ENCODE measurements around the gene NELFCD. TPM values are rescaled to one million over a fixed set of nuclear protein-coding genes. Genes with fewer than 3 reads are reported as not detected.
A peak's percentile ranks its signal among the peaks of the same experiment; 100 is the strongest.
"Not testable (repeated sequence)": the region's sequence is repeated elsewhere in the genome, so short reads cannot be mapped to it uniquely, and the experiment has no call there.

Gene NELFCD, protein sequence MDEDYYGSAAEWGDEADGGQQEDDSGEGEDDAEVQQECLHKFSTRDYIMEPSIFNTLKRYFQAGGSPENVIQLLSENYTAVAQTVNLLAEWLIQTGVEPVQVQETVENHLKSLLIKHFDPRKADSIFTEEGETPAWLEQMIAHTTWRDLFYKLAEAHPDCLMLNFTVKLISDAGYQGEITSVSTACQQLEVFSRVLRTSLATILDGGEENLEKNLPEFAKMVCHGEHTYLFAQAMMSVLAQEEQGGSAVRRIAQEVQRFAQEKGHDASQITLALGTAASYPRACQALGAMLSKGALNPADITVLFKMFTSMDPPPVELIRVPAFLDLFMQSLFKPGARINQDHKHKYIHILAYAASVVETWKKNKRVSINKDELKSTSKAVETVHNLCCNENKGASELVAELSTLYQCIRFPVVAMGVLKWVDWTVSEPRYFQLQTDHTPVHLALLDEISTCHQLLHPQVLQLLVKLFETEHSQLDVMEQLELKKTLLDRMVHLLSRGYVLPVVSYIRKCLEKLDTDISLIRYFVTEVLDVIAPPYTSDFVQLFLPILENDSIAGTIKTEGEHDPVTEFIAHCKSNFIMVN
- 88.1 and 93.3 TPM in 2 replicates for polyA plus RNA-seq (2014; cell fraction: cytosol; rRNA removed)
- polyA plus RNA-seq (2014; cell fraction: nucleus; rRNA removed), result 237 and 372 TPM in 2 replicates

DNA sequence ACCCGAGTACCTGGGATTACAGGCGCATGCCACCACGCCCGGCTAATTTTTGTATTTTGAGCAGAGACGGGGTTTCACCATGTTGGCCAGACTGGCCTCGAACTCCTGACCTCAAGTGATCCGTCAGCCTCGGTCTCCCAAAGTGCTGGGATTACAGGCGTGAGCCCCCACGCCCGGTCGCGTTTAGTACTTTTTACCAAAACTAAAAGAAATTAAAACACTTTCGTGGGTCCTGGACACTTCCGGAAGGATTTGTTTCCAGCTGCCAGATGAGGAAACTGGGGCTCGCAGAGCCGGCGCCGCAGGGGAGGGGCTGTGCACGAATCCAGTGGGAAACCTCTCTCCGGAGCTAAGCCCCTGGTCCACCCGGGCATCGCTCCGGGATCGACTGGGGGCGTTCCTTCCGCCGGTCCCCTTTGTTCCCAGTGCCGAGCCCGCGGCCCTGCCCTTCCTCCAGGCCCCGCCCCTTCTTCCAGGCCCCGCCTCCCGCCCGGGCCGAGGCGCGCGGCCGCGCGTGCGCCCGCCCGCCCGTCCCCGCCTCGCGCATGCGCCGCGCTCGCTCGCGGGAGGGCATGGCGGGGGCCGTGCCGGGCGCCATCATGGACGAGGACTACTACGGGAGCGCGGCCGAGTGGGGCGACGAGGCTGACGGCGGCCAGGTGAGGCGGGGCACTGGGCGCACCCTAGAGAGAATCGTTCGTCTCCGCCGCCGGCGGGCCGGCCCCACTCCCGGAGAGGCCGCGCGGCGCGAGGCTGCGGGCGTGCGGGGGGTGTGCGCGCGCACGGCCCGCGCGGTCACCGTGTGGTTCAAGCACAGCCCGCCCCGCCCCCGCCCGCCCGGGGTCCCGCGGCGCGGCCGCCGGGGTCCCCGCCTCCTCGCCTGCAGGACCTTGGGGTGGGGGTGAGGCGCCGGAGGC, at the start of gene NELFCD:
NELFCD (plus strand) TSS at position 546 of the 917 bp plus-strand sequence; CDS start at position 600, 54 bp downstream.
- peak; percentile 91 for DNase-seq (ENCODE audit: low spot score)

- DNase-seq (ENCODE audit: low spot score), result no peak
These were observed 48.9 kb upstream of the NELFCD start for GRCh38 chr20:58932170-58932569.

- no peak for DNase-seq (ENCODE audit: low spot score)
These were observed 43.0 kb upstream of the NELFCD start for GRCh38 chr20:58938078-58938477.

DNA sequence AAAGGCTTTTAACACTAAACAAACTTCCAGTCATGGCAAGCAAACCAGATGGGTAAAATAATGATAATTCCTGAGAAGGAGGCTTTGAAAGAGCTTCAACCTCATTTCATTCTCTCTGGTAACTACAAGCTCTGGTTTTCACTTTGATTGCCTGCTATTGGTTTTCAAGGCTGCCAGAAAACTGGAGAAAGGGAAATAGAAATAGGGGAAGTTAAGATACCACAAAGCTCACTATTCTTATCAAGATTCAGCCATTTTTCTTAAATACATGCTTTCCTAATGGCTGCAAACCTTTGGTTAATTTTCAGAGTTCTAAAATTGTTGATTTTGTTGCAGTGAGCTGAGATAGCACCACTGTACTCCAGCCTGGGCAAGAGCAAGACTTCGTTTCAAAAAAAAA, 42.5 kb upstream of the NELFCD start:
- no peak for DNase-seq (ENCODE audit: low spot score)

GRCh38 chr20:58941471-58941870, 39.6 kb upstream of the NELFCD start:
- no peak for DNase-seq (ENCODE audit: low spot score)

DNA sequence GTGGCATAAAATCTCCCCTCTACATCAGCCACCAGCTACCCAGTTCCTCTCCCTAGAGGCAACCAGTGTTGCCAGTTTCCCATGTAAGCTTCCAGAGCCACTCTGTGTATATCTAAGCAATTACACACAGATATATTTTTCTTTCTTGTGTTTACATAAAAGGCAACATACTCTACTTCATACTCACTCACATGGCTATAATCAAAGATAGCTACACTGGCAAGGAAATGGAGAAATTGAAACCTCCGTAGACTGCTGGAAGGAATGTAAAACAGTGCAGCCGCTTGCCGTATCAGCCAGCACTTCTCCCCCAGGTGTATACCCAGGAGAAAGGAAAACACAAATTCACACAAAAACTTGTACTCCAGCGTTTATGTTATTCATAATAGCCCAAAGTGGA, 38.5 kb upstream of the NELFCD start:
- no peak for DNase-seq (ENCODE audit: low spot score)

- DNase-seq (ENCODE audit: low spot score), result no peak
These were observed 36.4 kb upstream of the NELFCD start for GRCh38 chr20:58944610-58945009.

DNA sequence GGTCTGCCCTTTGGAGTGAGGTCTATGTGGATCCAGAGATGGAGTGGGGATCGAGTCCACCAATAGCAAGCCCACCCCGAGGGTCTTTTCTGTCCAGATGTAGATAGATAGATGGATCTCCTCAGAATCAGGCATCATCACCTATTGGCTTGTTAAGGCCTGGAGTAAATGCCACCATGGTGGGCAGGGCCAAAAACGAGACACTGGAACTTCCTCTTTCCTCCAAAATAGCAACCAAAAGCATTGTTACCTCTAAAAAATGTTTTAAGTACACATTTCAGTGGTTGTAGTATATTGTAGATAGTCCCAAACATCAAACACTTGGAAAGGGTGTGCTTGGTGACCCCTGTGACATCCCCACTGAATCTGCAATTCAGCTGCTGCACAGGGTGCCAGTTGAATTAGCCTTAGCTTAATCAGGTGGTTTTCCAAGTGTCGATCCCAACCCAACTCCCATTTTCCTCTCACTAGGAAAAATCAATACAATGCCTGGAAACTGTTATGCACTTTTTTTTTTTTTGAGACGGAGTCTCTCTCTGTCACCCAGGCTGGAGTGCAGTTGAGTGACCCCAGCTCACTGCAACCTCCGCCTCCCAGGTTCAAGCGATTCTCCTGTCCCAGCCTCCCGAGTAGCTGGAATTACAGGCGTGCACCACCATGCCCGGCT, 35.0 kb upstream of the NELFCD start:
- DNase-seq (ENCODE audit: low spot score), result no peak

DNA sequence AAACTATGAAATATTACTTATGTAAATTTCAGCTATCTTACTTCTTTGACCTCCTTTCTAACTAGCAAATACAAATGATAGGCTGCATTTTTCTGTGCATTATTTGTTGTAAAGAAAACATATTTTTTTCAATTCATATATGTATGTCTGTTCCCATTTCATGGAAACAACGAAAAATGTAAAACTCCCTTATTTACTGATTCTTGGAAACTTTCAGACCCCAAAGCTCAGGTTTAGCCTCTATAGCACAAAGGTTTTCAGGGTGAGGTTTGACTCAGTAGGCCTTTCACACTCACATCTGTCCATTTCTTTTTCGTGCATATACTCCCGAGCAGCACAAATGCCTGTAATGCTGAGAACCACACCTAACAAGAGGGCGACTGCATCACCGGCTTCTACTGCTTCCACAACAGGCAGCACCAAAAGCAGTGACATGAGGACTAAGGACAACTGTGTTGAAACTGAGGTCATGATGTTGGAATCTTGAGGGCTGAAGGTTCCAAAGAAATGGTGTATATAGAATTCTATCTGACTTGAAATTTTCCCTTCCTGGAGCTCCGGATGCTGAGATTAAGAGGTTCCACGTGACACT, 33.2 kb upstream of the NELFCD start:
- not testable (repeated sequence) for DNase-seq (ENCODE audit: low spot score)

DNA sequence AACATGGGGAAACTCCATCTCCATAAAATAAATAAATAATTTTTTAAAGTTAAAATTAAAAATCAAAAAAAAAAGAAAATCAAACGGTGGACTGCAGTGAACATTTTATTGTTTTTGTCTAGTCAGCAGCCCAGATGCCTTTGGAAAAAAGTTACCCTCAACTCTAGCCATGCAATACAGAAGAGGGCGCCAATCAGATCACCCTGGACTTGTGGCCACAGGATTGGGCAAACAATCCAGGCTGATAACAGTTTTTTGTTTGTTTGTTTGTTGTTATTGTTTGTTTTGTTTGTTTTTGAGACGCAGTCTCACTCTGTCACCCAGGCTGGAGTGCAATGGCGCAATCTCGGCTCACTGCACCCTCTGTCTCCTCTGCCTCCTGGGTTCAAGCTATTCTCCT, 30.5 kb upstream of the NELFCD start:
- DNase-seq (ENCODE audit: low spot score), result no peak

DNA sequence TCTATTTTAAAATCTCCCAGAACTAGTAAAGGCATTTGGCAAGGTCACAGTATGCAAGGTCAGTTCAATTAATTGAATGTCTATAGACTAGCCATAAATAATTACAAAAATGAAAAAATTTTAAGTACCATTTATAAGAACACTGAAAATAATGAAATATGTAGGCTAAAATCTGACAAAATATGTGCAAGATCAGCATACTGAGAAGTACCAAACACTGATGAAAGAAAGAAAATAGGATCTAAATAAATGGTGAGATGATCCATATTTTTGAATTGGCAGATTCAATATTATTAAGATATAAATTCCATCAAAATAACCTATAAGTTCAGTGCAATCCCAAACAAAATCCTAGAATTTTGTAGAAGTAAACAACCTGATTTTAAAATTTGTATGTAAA, 28.0 kb upstream of the NELFCD start:
- no peak for DNase-seq (ENCODE audit: low spot score)

DNA sequence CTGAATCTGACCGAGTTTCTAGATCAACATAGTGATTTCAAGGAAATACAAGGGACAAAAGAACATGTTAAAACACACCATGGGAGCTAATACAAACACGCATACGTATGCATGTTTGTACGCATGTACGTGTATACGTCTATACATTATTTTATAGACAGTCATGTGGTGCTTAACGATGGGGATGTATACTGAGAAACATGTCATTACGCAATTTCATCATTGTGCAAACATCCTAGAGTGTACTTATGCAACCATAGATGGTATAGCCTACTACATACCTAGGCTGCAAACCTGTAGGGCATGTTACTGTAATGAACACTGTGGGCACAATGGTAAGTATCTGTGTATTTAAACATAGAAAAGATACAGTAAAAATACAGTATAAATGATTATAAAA, 25.0 kb upstream of the NELFCD start:
- DNase-seq (ENCODE audit: low spot score), result no peak

DNA sequence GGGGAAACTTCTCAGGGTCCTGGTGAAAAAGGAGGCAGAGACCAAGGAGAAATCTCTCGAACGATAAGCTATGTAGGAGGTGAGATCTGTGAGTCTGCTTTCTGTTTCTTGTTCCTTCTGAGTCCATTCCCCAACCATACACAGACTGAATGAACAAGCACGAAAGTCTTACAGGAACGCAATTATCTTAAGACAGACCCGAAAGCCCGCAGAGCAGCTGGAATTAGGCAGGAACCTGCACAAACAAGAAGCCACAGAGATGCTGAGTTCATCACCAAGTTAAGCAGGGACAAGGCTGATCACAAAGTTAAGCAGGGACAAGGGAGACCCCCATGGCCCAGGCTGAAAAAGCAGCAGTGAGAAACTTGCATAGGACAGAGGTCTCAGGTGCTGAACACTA, 21.4 kb upstream of the NELFCD start:
- DNase-seq (ENCODE audit: low spot score), result no peak

GRCh38 chr20:58963060-58963584, 17.9 kb upstream of the NELFCD start:
- DNase-seq (ENCODE audit: low spot score), result no peak

DNA sequence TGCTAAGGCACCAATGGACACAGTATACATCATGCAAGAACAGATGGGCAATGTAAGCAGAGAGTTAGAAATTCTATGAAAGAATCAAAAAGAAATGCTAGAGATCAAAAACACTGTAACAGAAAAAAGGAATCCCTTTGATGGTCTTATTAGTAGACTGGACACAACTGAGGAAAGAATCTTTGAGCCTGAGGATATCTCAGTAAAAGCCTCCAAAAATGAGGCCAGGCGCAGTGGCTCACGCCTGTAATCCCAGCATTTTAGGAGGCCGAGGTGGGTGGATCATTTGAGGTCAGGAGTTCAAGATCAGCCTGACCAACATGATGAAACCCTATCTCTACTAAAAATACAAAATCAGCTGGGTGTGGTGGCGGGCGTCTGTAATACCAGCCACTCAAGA, 17.1 kb upstream of the NELFCD start:
- DNase-seq (ENCODE audit: low spot score), result not testable (repeated sequence)

DNA sequence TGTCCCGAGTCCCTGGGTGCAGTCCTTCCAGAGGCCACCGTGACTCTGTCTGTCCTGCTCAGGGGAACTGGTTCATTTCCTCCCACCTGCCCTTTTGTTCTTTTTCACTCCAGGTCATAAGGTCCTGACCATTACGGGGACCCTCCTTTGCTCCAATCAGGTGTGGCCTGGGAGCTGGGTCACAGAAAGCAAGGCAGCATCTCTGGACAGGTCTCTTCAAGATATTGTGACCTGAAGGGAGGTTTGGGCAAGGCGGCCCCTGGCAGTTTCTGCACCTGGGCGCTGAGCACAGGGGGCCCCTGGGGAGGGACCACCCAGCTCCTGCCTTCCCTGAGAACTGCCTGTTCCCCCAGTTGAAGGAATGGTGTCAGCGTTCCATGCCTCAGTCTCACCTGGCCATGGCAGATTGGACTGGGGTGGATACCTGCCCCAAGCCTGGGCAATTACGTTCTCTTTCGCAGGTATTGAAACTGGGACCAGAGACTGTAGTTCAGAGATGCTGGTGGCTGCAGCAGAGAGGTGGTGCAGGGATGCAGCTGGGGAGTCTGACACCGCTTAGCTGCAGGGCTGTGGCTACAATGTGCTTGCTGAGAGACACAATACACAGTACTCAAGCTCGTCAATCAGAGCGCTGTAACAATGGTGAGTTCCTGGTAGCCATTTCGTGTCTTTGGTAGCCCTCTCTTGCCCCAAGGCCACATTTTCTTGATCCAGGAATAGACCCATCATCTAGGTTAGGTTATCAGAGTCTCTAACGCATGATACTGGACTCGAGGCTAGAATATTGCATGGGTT, 15.6 kb upstream of the NELFCD start:
- no peak for DNase-seq (ENCODE audit: low spot score)

- no peak for DNase-seq (ENCODE audit: low spot score)
These were observed 13.2 kb upstream of the NELFCD start for GRCh38 chr20:58967652-58968429.

- DNase-seq (ENCODE audit: low spot score), result no peak
These were observed 11.6 kb upstream of the NELFCD start for GRCh38 chr20:58969439-58969838.

- no peak for DNase-seq (ENCODE audit: low spot score)
These were observed 10.9 kb upstream of the NELFCD start for GRCh38 chr20:58970146-58970545.

Data from SK-N-DZ (cell line).